MM.1S (cell line): ENCODE data around the gene C6orf141.

Experiments used
- DNase-seq: peaks from one replicate; pipeline ENCODE4 v3.0.0-alpha.2; 2015
- H2AFZ ChIP-seq: fragments of 300-600 bp; sonication (generic); 2 replicates; pipeline ENCODE4 v1.6.0; 2016; ENCODE audit warnings: antibody characterized with exemption, low read length
- H3F3A ChIP-seq: fragments of 300-600 bp; sonication (generic); 2 replicates; pipeline ENCODE4 v1.6.1; 2016; ENCODE audit warnings: mild to moderate bottlenecking, antibody characterized with exemption, low read length, moderate library complexity, mixed read lengths; ENCODE audit not compliant: insufficient read depth
- H3K27ac ChIP-seq: fragments of 300-600 bp; sonication (generic); 2 replicates; pipeline ENCODE4 v1.5.1; 2016; ENCODE audit warnings: mild to moderate bottlenecking, low read length
- H3K27me3 ChIP-seq: fragments of 300-600 bp; sonication (generic); replicated peaks from 2 replicates; pipeline ENCODE4 v1.6.0; 2016; ENCODE audit warnings: low read length; ENCODE audit not compliant: insufficient read depth
- H3K36me3 ChIP-seq: fragments of 300-600 bp; sonication (generic); replicated peaks from 2 replicates; pipeline ENCODE4 v1.6.1; 2016; ENCODE audit warnings: mild to moderate bottlenecking, low read length, mixed read lengths; ENCODE audit not compliant: insufficient read depth
- H3K4me1 ChIP-seq: fragments of 300-600 bp; sonication (generic); 2 replicates; pipeline ENCODE4 v1.6.1; 2016; ENCODE audit warnings: low read length, mixed read lengths
- H3K4me2 ChIP-seq: fragments of 300-600 bp; sonication (generic); 2 replicates; pipeline ENCODE4 v1.6.0; 2016; ENCODE audit warnings: low read depth, low read length
- H3K4me3 ChIP-seq: fragments of 300-600 bp; sonication (generic); 2 replicates; pipeline ENCODE4 v1.5.1; 2016; ENCODE audit warnings: low read length, mixed read lengths
- H3K79me2 ChIP-seq: fragments of 300-600 bp; sonication (generic); 2 replicates; pipeline ENCODE4 v1.6.1; 2016; ENCODE audit warnings: mixed run types, low read length, mixed read lengths
- H3K9ac ChIP-seq: fragments of 300-600 bp; sonication (generic); 2 replicates; pipeline ENCODE4 v1.6.1; 2016; ENCODE audit warnings: low read length, mixed read lengths
- H3K9me2 ChIP-seq: fragments of 300-600 bp; sonication (generic); replicated peaks from 2 replicates; pipeline ENCODE4 v1.6.1; 2016; ENCODE audit warnings: mild to moderate bottlenecking, low read length, mixed read lengths; ENCODE audit not compliant: insufficient read depth
- H3K9me3 ChIP-seq: fragments of 300-600 bp; sonication (generic); replicated peaks from 2 replicates; pipeline ENCODE4 v1.6.1; 2016; ENCODE audit warnings: mild to moderate bottlenecking, low read length, mixed read lengths; ENCODE audit not compliant: insufficient read depth
- H4K20me1 ChIP-seq: fragments of 300-600 bp; sonication (generic); 2 replicates; pipeline ENCODE4 v1.6.1; 2016; ENCODE audit warnings: mild to moderate bottlenecking, low read length, moderate library complexity, mixed read lengths; ENCODE audit not compliant: insufficient read depth
- EZH2 ChIP-seq: fragments of 300-600 bp; sonication (generic); optimal IDR thresholded peaks from 2 replicates; pipeline ENCODE3; 2017; ENCODE audit warnings: low read depth, mild to moderate bottlenecking, antibody characterized with exemption, low read length, mixed read lengths
- EZH2phosphoT487 ChIP-seq: fragments of 300-600 bp; sonication (generic); IDR thresholded peaks from 2 replicates; pipeline ENCODE4 v1.6.1; 2018; ENCODE audit warnings: antibody characterized with exemption, low read length
- TF ChIP-seq, protein P1 (sequence below): fragments of 300-600 bp; sonication (generic); IDR thresholded peaks from 2 replicates; pipeline ENCODE4 v1.5.1; 2016; ENCODE audit warnings: antibody characterized with exemption, low read length, mixed read lengths

Gene C6orf141

DNA sequence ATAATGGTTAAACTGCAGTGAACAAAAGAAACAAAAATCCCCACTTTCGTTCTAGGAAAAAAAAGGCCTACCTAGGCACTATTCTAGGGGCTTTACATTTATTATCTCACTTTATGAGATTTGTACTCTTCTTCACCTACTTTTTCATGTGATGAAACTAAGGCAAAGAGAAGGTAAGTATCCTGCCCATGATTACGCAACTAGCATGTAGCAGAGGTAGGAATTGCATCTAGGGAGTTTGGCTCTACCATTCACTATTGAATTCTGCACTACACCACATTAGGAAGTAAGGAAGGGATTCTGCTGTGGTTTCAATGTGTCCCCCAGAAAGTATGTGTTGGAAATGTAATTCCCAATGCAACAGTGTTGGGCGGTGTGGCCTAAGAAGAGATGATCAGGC is 11.4 kb upstream of the C6orf141 start:
- H2AFZ ChIP-seq: no peak overlapping the region
- H4K20me1 ChIP-seq: no peaks in the 10 kb centered on the region
- H3K27me3 ChIP-seq: no peaks in the 10 kb centered on the region
- no peak for DNase-seq
- H3K27ac ChIP-seq: no peak overlapping the region
- no peaks in the 10 kb centered on the region for H3F3A ChIP-seq
- no peaks in the 10 kb centered on the region for H3K4me1 ChIP-seq
- TF ChIP-seq, protein P1, sequence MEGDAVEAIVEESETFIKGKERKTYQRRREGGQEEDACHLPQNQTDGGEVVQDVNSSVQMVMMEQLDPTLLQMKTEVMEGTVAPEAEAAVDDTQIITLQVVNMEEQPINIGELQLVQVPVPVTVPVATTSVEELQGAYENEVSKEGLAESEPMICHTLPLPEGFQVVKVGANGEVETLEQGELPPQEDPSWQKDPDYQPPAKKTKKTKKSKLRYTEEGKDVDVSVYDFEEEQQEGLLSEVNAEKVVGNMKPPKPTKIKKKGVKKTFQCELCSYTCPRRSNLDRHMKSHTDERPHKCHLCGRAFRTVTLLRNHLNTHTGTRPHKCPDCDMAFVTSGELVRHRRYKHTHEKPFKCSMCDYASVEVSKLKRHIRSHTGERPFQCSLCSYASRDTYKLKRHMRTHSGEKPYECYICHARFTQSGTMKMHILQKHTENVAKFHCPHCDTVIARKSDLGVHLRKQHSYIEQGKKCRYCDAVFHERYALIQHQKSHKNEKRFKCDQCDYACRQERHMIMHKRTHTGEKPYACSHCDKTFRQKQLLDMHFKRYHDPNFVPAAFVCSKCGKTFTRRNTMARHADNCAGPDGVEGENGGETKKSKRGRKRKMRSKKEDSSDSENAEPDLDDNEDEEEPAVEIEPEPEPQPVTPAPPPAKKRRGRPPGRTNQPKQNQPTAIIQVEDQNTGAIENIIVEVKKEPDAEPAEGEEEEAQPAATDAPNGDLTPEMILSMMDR: no peak
- TF ChIP-seq EZH2: no peak
- TF ChIP-seq EZH2phosphoT487: no peak
- H3K9me3 ChIP-seq: no peaks in the 10 kb centered on the region
- H3K79me2 ChIP-seq: no peaks in the 10 kb centered on the region
- no peaks in the 10 kb centered on the region for H3K9me2 ChIP-seq
- H3K4me2 ChIP-seq: no peak overlapping the region
- no peak overlapping the region for H3K9ac ChIP-seq
- H3K4me3 ChIP-seq: no peak overlapping the region
- H3K36me3 ChIP-seq: no peaks in the 10 kb centered on the region

DNA sequence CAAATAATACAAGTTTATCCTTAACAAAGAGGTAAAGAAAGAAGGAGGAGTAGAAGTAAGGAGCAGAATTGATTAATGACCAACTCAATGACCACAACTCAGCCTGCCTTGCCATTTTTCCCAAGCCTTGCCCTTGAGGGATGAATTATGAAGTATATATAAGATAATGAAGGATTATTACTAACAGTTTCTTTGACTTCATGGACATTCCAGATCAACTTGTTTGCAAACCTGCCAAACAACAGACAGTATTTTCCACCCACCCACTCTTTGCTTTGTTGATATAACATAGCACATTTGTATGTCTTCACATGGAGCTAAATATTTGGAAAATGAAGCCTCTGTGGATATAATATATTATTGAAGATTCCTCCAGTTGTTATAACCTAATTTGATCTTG is 9.9 kb upstream of the C6orf141 start:
- no peaks in the 10 kb centered on the region for H3K4me1 ChIP-seq

DNA sequence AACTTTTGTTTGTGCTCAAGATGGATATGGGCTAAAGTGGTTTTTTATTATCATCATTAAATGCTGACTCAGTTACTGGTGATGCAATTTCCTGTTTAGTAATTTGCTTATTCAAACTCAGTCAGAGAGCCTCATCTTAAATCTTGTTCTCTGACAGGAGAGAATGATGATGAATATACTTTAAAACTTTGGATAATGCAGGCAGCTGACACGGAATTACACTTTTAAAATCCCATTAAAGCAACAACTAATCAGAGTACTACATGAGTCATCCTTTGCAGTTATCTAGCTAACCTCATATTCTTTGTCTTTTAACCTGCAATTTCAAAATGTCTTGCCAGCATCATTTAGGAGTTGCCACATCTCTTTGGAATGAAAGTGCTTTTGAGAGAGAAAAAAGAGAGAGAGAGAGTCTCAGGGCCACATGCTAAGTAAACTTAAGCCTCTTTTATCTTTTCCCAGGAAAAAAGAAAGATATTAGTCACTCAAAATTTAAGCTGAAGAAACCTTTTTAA is 9.2 kb upstream of the C6orf141 start:
- DNase-seq: no peak
- Histone ChIP-seq H3K9me3 (no peaks in the 10 kb centered on the region), H3K9ac (no peak overlapping the region), H3K4me1 (no peaks in the 10 kb centered on the region), H3K4me3 (no peak overlapping the region), H3K9me2 (no peaks in the 10 kb centered on the region), H3K4me2 (no peak overlapping the region), H3K36me3 (no peaks in the 10 kb centered on the region), H3K27ac (no peak overlapping the region), H3K79me2 (no peaks in the 10 kb centered on the region), H3K27me3 (no peaks in the 10 kb centered on the region), H3F3A (no peaks in the 10 kb centered on the region), H4K20me1 (no peaks in the 10 kb centered on the region), H2AFZ (no peak overlapping the region)
- TF ChIP-seq EZH2phosphoT487 (no peak), EZH2 (no peak)
- TF ChIP-seq, protein P1: no peak

More for the DNA sequence above, 9.9 kb upstream of the C6orf141 start:
- DNase-seq: no peak
- no peak overlapping the region for H2AFZ ChIP-seq
- no peaks in the 10 kb centered on the region for H3K27me3 ChIP-seq
- no peak overlapping the region for H3K27ac ChIP-seq
- no peak overlapping the region for H3K4me2 ChIP-seq
- H3K36me3 ChIP-seq: no peaks in the 10 kb centered on the region
- no peak overlapping the region for H3K4me3 ChIP-seq
- H3F3A ChIP-seq: no peaks in the 10 kb centered on the region
- no peaks in the 10 kb centered on the region for H3K9me3 ChIP-seq
- no peak for TF ChIP-seq EZH2phosphoT487
- TF ChIP-seq EZH2: no peak
- TF ChIP-seq, protein P1: no peak
- H3K9ac ChIP-seq: no peak overlapping the region
- H3K9me2 ChIP-seq: no peaks in the 10 kb centered on the region
- H3K79me2 ChIP-seq: no peaks in the 10 kb centered on the region
- H4K20me1 ChIP-seq: no peaks in the 10 kb centered on the region
